ENCODE measurements around the gene CASK.
A peak's percentile ranks its signal among the peaks of the same experiment; 100 is the strongest.

Gene CASK

DNA sequence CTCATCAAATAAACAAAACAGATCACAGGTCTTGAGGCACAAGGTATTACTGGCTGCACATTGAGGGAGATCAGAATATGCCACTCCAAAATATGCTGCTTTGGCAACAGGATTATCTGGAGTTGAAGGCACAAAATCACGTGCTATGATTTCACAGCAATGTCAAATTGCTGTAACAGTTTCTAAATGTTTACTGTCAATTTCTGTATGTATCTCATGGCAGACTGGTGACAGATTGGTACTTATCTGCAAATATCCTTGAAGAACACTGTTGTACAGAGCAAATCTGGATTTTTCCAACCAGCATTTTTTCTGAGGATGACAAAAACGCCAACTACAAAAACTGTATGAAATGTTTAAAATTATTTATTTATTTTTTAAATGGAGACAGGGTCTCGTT is 172.6 kb downstream of the CASK start:
- no peak for DNase-seq (ENCODE audit: low read depth in 2 of 2)
- TF ChIP-seq, protein P1, sequence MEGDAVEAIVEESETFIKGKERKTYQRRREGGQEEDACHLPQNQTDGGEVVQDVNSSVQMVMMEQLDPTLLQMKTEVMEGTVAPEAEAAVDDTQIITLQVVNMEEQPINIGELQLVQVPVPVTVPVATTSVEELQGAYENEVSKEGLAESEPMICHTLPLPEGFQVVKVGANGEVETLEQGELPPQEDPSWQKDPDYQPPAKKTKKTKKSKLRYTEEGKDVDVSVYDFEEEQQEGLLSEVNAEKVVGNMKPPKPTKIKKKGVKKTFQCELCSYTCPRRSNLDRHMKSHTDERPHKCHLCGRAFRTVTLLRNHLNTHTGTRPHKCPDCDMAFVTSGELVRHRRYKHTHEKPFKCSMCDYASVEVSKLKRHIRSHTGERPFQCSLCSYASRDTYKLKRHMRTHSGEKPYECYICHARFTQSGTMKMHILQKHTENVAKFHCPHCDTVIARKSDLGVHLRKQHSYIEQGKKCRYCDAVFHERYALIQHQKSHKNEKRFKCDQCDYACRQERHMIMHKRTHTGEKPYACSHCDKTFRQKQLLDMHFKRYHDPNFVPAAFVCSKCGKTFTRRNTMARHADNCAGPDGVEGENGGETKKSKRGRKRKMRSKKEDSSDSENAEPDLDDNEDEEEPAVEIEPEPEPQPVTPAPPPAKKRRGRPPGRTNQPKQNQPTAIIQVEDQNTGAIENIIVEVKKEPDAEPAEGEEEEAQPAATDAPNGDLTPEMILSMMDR (IDR thresholded peaks at IDR 0.05; ENCODE audit: low read depth, low read length) = no peak
- no peak overlapping the region for H3K4me3 ChIP-seq (replicated peaks in 1 of 2; ENCODE audit: low read depth in 2 of 2, low read length in 2 of 2)

DNA sequence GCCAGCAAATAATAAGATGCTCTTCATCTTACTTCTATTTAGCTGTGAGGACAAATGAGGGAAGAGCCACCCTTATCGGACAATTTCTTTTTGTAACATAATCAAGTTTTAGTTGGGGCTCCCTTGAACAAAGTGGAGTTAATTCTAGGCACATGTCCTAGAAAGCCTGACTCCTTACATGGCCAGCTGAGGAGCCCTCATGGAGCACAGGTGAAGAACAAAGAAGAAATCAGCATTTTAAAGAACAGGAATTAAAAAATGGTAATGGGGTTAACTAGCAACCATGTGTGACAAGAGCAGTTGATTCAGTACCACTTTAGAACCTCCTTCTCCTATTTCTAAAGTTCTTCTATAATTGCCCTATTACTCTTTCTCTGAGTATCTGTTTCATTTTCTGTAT is 183.5 kb downstream of the CASK start:
- TF ChIP-seq, protein P1 (IDR thresholded peaks at IDR 0.05; ENCODE audit: low read depth, low read length) = no peak
- DNase-seq (ENCODE audit: low read depth in 2 of 2) = no peak
- H3K4me3 ChIP-seq (replicated peaks in 1 of 2; ENCODE audit: low read depth in 2 of 2, low read length in 2 of 2) = no peak overlapping the region

DNA sequence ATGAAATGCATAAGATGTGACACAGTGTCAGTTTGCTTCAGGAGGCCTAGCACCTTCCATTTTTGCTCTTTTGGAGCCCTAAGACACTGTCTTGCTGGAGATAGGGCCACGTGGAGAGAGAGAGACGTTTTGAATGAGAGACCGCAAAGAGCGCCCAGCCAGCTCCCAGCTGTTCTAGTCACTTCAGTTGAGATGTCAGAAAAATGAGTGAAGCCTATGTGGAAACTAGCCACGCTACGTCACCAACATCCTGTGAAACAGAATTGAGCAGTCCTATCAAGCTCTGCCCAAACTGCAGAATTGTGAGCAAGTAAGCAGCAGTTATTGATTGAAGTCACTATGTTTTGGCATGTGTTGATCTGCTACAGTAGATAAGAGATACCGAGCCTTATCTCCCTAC is 186.3 kb downstream of the CASK start:
- no peak overlapping the region for H3K4me3 ChIP-seq (replicated peaks in 1 of 2; ENCODE audit: low read depth in 2 of 2, low read length in 2 of 2)
- DNase-seq (ENCODE audit: low read depth in 2 of 2) = no peak
- TF ChIP-seq, protein P1 (IDR thresholded peaks at IDR 0.05; ENCODE audit: low read depth, low read length) = no peak

DNA sequence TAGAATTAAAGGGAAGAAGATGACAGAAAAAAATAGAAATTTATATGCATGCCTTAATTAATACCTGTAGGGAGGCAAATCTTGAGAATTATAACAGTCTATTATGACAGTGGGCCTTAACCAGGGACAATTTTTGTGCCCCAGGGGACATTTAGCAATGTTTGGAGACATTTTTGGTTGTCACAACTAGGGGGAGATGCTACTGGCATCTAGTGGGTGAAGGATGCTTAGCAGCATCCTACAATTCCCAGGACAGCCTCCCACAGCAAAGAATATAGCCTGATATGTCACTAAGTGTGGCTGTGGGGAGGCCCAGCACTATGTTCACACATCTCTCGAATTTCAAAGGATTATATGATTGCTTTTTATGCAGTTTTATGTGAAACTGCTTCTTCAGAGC is 188.8 kb downstream of the CASK start:
- TF ChIP-seq, protein P1 (IDR thresholded peaks at IDR 0.05; ENCODE audit: low read depth, low read length) = peak; percentile 51
- H3K4me3 ChIP-seq (replicated peaks in 1 of 2; ENCODE audit: low read depth in 2 of 2, low read length in 2 of 2) = no peak overlapping the region
- DNase-seq (ENCODE audit: low read depth in 2 of 2) = peak; percentile 35 to 38

DNA sequence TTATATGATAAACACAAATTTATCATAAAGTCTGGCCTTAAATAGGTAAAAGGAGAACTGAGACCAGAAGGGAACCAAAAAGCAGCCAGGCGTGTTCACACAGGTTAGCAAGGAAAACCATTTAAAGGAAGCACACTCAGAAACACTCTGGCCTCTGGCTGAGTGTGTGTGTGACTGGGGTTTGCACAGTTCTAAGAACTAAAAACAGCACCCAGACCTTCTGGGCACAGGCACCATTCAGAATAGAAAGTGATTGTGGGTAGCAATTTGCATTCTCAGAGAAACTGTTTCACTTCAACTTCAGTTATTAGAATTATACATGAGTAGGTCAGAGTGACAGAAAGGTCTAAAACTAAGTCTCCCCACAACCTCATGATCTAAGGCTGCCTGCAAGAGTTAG is 189.4 kb downstream of the CASK start:
- TF ChIP-seq, protein P1 (IDR thresholded peaks at IDR 0.05; ENCODE audit: low read depth, low read length) = no peak
- DNase-seq (ENCODE audit: low read depth in 2 of 2) = no peak
- no peak overlapping the region for H3K4me3 ChIP-seq (replicated peaks in 1 of 2; ENCODE audit: low read depth in 2 of 2, low read length in 2 of 2)

DNA sequence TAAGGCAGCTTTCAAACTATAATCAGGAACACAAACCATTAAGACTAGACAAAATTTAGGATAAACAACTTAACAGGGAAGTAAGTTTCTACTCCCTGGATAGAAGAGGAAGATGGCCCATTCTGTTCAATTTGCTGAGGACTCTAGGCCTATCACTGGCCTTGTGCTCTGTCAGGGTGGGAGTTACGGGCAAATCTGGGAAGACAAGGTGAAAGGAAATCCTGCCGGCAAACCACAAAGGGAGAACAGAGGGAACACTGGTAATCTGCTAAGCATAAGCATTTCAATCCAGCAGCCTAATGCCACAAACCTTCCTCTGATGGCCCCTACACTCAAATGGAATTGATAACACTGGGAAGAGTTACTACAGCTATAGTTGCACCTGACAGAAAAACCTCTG is 191.1 kb downstream of the CASK start:
- H3K4me3 ChIP-seq (replicated peaks in 1 of 2; ENCODE audit: low read depth in 2 of 2, low read length in 2 of 2) = no peak overlapping the region
- TF ChIP-seq, protein P1 (IDR thresholded peaks at IDR 0.05; ENCODE audit: low read depth, low read length) = no peak
- DNase-seq (ENCODE audit: low read depth in 2 of 2) = no peak

DNA sequence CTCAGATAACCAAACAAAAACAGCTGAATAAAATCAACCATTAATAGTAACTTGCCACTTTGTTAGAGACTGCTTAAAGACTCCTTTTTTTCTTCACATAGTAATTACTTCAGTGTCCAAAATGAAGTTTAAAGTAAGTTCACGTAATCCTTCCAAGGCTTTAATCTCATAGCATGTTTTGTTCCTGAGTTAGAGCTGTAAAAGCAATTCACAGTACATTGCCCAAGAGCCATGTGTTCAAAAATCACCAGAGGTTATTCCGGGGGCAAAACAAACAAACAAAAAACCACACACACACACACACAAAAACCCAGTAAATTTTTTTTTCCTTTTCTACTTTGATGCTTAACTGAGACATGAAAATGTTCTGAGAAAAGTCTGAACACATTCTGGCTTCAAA is 193.3 kb downstream of the CASK start:
- TF ChIP-seq, protein P1 (IDR thresholded peaks at IDR 0.05; ENCODE audit: low read depth, low read length) = no peak
- peak; percentile 36 to 39 for DNase-seq (ENCODE audit: low read depth in 2 of 2)
- no peak overlapping the region for H3K4me3 ChIP-seq (replicated peaks in 1 of 2; ENCODE audit: low read depth in 2 of 2, low read length in 2 of 2)

Measured in cardiac fibroblast (primary cell).